Activated effector memory CD4-positive, alpha-beta T cell treated with Interleukin-2 at 50 U/mL for 16 hours (primary cell): ENCODE measurements around the gene PRR30.

Experiments used
- DNase-seq: peaks from one replicate; pipeline ENCODE4 v3.0.0-alpha.2; 2020

Gene PRR30

DNA sequence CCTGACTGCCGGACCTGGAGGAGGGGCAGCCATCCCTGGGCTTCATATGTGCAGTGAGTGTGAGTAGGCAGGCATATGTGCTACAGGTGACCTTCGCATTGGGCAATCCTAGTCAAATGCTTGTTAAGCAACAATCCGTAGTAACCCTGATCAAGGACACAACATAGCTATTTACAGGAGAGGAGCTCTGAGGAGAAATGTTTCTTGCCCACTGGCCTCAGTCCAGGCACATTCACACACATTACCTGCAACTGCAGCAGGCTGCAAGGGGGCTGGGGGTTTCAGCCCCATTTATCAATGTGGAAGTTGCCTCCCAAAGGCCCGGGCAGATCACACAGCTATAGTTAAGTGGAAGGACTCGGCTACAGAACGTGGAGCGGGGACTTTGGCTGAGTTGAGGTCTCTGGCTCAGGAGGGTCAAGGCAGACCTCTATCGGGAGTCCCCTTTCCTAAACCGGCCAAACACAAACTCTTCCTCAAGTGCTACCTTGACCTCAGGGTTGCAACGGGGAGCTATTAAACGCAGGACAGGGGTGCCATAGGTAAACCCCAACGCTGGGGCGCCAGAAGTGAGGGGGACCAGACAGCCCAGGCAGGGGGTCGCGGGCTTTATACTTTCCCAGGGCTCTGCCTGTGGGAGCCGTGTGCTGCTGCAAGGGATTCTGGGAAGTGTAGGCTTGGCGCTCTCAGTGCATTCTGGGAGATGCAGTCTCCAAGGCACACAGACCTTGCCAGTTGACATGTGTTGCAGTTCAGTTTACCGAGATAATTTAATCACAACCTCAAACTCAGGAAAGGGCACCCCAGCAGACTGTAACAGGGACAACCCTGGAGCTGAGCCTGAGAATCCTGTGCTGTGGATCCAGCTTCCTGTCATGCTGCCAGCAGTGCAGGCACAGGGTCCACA lies 43.2 kb downstream of the PRR30 start:
- DNase-seq, result peak; percentile 12

DNA sequence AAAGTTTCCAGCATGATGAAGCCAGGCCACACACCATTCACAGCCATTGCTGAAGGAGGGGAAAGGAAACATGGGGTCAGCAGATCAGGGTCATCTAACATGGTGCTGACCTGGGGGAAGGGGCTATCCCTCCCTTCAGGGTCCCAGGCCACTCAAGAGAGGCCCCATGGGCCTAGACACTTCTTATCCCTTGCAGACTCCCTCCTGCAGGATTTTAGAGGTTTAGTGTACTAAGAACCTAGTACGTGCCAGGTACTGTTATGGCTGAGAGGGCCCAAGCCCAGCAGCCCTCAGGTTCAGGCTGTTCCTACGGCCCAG lies 43.8 kb downstream of the PRR30 start:
- DNase-seq, result no peak

DNA sequence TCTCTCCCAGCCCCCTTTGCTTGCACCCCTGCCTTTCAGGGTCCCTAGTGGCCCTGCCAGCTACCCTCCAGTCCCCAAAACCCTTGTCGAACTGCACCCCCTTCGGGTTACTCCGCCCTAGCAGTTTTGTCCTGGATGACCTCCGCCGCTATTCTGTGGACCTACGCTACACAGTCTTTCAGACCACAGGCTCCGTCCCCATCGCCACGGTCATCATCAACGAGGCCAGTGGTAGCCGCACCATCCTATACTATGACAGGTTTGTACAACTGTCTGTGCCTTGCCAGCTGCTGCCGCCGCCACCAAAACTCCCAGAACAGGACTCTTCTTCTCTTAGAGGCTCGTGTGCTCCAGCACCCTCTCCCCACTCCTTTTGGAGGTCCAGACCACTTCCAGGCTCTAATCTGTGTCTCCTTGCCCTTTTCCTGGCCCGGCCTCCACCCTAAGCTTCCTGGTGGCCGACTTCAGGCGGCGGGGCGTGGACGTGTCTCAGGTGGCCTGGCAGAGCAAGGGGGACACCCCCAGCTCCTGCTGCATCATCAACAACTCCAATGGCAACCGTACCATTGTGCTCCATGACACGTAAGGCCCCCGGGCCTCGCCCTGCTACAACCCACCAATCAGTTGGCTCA lies 44.7 kb downstream of the PRR30 start:
- no peak for DNase-seq

DNA sequence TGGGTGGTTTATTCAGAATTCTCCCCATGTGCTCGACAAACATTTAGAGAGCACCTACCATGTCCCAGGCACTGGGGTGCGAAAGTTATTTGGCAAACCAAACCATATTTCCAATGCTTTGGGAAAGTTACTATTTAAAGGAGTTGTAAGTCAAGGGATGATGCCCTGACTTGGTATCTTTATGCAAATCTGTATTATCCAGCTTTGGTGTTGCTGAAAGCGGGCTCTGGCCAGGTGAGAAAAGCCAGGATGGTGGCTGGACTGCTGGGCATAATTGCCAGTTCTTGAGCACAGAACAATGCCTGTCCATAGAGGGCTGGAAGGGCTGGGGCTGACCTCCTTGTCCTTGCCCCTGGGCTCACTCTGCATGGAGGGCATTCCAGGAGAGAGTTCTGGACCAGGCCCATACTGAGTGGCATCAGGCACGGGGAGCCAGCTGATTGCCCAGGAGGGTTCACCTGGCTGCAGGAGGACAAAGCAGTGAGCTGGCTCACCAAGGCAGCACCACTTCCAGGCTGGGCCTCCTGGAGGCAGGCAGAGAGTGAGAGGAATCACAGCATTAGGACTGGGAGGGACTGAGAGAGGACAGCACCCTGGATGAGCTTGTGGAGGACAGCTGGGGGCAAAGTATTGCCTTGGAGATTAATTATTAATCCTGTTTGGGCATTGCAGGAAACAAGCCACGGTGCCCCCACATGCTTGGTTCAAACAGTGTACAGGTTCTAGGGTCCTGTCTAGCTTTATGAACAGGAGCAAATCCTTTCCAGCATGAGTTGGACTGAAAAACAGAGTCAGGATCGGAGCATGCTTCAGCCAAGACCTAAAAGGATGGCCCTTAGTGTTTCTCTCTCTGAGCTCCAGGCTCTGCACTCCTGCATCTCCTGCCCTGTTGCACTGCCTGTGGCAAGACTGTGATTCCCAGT lies 45.5 kb downstream of the PRR30 start:
- DNase-seq, result no peak

DNA sequence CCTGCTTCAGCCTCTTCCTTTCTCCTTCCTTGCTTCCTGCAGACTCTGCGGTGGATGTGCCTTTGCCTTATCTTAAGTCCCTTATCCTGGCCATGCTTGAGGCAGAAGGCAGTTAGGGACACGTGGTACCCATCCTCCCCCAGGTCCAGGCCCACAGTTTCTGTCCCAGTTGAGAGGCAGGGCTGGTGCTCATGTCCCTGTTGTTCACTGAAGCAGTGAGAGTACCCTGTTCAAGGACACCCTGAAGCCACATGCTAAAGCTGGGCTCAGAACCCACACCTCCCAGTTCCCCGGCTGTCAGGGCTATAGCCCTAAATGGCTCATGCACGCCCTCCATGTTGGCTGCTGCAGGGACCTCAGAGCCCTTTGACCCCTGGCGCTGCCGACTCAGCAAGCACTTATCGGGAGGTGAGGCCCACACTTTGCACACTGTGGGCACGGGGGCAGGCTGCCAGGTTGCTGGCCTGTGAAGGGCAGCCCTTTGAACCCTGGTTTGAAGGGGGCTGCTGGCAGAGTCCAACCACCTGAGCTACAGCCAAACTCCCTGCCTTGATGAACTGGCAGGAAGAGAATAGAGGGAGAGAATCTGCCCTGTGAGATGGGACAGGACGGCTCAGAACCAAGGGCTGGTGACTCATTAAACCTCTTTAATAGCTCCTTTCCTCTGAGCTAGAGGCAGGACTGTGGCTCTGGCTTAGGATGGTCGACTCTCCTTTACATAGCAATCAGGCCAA lies 46.3 kb downstream of the PRR30 start:
- no peak for DNase-seq

DNA sequence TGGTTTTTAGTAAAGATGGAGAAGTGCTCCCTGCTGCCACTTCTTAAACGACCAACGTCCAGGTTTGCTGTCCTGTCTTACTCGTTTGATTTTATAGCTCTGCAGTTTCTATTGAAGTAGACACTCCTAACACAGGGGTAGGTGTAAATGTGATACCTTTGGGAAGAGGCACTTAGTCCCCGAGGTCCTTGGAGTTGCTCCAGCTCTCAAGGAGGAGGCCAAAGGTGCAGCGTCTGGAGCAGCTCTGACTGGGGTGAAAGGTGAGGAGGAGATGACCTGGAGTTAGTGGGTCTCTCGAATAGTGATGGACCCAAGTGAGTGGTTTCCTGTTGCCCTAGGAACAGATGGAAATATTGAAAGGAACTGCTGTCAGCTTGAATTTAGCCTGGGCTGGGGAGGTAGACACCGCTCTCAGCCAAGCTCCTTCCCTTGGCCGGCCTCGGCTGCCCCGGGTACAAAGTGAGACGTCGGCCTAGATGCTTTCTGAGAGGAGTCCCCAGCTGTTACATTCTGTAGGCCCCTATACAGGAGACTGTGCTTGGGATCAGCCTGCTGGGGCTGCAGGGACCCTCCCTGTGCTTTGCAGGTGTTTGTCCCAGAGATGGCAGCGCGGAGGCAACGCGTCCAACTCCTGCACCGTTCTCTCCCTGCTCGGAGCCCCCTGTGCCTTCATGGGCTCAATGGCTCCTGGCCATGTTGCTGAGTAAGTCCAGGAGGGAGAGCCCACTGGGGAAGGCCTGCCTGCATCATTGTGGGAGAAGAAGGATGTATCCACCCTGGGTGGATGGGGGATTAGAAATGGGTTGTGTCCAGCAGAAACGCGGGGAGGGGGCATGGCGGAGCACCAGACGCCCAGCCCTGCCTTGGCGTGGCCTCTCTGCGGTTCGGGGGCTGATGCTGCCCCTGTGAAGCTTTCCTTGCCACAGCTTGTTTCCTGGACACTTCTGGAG lies 47.2 kb downstream of the PRR30 start:
- no peak for DNase-seq

DNA sequence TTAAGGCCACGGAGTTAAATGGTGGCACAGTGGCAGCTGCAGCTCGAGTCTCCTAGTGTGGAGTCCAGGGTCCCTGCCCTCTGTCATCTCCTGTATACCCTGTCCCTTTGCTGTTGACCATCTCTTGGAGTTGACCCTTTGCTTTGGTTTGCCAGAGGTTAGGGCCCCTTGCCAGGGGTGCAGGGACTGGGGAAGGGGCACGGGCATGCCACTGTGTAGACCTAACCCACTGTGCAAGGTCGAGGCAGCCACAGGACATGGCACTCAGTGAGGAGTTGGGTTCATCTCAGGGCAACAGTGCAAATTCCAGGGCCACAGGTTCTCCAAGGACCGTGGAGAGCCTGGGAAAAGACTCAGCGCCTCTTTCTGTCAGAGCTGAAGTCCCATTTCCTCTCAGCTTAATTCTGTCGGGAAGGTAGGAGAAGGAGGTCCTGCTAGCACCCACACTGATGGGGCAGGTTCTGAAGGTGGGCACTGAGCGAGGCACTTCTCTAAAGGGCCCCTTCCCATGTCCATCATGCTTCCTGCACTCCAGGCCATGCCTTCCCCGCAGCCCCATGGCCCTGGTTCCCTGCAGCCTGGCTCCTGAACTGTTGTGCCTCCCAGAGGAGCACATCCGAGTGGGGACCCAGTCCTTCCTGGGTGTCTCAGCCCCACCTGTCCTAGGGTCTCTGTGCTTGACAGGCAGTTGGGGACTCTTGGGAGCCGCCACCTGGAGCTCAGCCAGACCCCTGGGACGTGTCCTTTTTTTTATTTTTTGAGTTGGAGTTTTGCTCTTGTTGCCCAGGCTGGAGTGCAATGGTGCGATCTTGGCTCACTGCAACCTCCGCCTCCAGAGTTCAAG lies 49.9 kb downstream of the PRR30 start:
- no peak for DNase-seq

DNA sequence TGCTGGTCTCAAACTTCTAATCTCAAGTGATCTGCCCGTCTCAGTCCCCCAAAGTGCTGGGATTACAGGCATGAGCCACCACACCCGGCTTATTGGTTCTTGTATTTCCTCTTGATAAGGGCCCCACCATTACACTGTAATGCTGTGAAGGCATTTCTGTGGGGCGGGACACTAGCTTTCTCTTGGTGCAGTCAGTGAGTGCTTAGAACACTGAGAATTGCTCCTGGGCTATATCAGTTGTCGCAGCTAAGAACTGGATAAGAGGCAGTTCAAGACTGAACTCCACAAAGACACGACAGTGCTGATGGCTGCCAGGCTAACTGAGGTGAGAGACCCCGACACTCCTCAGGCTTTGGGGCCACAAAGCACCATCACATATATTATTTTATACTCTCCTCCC lies 50.6 kb downstream of the PRR30 start:
- no peak for DNase-seq

DNA sequence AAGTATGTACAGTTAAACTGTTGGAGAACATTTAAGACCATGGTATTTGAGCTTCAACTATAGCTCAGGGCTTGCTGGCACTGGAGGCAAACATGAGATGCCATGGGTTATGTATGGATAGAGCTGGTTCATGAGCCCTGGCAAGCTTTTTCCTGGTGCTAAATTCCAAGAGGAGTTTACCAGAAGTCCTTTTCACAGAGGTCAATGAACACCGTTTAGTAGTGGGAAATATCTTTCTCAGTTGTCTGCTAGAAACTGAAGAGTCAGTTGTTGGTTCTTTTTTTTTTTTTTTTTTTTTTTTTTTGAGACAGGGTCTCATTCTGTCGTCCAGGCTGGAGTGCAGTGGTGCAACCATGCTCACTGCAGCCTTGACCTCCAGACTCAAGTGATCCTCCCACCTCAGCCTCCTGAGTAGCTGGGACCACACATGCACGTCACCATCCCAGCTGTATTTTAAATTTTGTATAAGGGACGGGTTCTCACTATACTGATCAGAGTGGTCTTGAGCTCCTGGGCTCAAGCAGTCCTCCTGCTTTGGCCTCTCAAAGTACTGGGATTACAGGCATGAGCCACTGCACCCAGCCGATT lies 51.3 kb downstream of the PRR30 start:
- no peak for DNase-seq
